ENCODE results near the gene TDO2.
"Not testable (repeated sequence)": the region's sequence is repeated elsewhere in the genome, so short reads cannot be mapped to it uniquely, and the experiment has no call there.

The TDO2 gene

DNA sequence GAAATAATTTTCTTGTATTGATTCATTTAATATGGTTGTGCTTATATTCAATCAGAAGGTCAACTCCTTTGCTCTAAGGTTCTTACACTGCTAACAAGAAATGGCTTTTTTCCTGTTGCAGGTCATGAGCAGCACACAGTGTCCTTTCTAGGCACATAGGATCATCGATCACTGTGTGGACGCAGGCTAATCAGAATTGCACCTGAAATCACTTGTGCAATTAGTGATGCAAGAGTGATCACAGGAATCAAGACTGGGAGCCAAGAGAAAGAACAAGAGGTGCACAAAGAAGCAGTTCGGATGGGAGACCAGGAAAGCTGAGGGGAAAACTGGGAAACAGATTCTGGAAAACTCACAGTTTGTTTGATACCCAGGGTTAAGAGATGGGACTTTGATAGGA is 21.1 kb downstream of the TDO2 start:
- Histone ChIP-seq H3K27ac (no peak overlapping the region), H3K27me3 (ENCODE audit: insufficient read depth, low read depth, severe bottlenecking) (no peaks in the 10 kb centered on the region), H3K9me3 (ENCODE audit: severe bottlenecking) (no peaks in the 10 kb centered on the region), H3K36me3 (no peaks in the 10 kb centered on the region), H3K4me3 (ENCODE audit: low read depth, low read length) (no peak overlapping the region)
- TF ChIP-seq, protein P1, sequence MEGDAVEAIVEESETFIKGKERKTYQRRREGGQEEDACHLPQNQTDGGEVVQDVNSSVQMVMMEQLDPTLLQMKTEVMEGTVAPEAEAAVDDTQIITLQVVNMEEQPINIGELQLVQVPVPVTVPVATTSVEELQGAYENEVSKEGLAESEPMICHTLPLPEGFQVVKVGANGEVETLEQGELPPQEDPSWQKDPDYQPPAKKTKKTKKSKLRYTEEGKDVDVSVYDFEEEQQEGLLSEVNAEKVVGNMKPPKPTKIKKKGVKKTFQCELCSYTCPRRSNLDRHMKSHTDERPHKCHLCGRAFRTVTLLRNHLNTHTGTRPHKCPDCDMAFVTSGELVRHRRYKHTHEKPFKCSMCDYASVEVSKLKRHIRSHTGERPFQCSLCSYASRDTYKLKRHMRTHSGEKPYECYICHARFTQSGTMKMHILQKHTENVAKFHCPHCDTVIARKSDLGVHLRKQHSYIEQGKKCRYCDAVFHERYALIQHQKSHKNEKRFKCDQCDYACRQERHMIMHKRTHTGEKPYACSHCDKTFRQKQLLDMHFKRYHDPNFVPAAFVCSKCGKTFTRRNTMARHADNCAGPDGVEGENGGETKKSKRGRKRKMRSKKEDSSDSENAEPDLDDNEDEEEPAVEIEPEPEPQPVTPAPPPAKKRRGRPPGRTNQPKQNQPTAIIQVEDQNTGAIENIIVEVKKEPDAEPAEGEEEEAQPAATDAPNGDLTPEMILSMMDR (IDR thresholded peaks at IDR 0.05; ENCODE audit: low read depth, low read length): no peak
- no peak for DNase-seq

DNA sequence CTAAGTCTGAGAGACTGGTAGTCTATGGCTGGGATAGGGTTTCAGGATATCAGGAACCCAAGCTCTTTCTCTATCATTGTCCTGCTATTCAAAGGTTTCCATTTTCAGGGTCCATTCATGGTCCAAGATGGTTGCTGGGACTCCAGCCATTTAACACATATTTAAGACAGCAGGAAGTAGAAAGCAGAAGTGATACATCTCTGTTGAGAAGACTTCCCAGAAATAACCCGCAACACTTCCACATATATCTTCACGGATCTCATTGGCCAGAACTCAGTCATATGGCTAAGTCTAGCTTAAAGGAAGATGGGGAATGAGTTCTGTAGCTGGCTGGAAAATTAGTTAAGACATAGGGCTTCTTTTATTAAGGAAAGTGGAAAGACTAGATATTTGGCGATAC is 26.3 kb downstream of the TDO2 start:
- Histone ChIP-seq H3K4me3 (ENCODE audit: low read depth, low read length) (no peak overlapping the region), H3K27ac (no peak overlapping the region), H3K27me3 (ENCODE audit: insufficient read depth, low read depth, severe bottlenecking) (no peaks in the 10 kb centered on the region), H3K36me3 (no peaks in the 10 kb centered on the region), H3K9me3 (ENCODE audit: severe bottlenecking) (no peaks in the 10 kb centered on the region)
- DNase-seq: no peak
- TF ChIP-seq, protein P1 (IDR thresholded peaks at IDR 0.05; ENCODE audit: low read depth, low read length): no peak

DNA sequence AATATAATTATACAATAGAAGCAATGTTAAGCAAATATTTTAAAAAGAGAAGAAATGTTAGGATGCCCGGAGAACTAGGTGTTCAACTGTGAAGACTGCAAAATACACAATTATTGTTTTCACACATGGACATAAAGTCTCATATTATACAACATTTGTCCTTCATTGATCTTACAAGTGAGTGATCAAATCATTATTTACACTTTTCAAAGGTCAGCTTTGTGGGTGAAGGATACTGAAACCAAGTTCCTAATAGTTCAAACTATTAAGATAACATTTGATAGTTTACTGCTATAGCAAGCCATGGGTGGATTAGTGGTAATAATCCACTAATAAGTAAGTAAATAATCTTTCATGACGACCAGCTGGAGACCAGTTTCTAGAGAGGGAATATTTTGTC is 26.8 kb downstream of the TDO2 start:
- no peak for DNase-seq
- TF ChIP-seq, protein P1 (IDR thresholded peaks at IDR 0.05; ENCODE audit: low read depth, low read length): no peak
- H3K9me3 ChIP-seq (ENCODE audit: severe bottlenecking): no peaks in the 10 kb centered on the region
- H3K36me3 ChIP-seq: no peaks in the 10 kb centered on the region
- no peak overlapping the region for H3K4me3 ChIP-seq (ENCODE audit: low read depth, low read length)
- H3K27ac ChIP-seq: no peak overlapping the region
- no peaks in the 10 kb centered on the region for H3K27me3 ChIP-seq (ENCODE audit: insufficient read depth, low read depth, severe bottlenecking)

DNA sequence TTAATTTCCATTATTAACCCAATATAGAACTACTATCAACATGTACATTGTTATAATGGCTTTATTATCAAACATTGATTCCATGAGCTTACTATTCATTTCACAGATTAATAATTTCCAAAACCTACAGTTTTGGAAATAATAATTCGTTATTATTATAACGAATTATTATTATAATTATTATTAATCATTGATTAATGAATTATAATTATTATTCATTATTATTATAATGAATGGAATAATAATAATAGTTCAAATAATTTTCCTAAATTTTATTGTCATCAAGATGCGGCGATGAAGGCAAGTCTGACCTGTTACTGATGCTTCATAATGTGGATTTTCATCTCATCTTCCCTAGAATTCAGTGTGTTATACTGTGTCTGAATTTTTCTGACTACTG is 28.1 kb downstream of the TDO2 start:
- no peaks in the 10 kb centered on the region for H3K9me3 ChIP-seq (ENCODE audit: severe bottlenecking)
- H3K27ac ChIP-seq: no peak overlapping the region
- H3K4me3 ChIP-seq (ENCODE audit: low read depth, low read length): no peak overlapping the region
- H3K27me3 ChIP-seq (ENCODE audit: insufficient read depth, low read depth, severe bottlenecking): no peaks in the 10 kb centered on the region
- TF ChIP-seq, protein P1 (IDR thresholded peaks at IDR 0.05; ENCODE audit: low read depth, low read length): no peak
- no peak for DNase-seq
- H3K36me3 ChIP-seq: no peaks in the 10 kb centered on the region

DNA sequence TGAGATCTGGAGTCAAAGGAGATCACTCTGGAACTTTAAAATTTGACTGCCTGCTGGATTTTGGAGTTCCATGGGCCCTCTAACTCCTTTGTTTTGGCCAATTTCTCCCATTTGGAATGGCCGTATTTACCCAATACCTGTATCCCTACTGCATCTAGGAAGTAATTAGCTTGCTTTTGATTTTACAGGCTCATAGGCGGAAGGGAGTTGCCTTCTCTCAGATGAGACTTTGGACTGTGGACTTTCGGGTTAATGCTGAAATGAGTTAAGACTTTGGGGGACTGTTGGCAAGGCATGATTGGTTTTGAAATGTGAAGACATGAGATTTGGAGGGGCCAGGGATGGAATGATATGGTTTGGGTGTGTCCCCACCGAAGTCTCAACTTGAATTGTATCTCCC is 31.1 kb downstream of the TDO2 start:
- not testable (repeated sequence) for H3K27me3 ChIP-seq (ENCODE audit: insufficient read depth, low read depth, severe bottlenecking); H3K36me3 ChIP-seq; H3K4me3 ChIP-seq (ENCODE audit: low read depth, low read length); H3K9me3 ChIP-seq (ENCODE audit: severe bottlenecking); H3K27ac ChIP-seq; DNase-seq

DNA sequence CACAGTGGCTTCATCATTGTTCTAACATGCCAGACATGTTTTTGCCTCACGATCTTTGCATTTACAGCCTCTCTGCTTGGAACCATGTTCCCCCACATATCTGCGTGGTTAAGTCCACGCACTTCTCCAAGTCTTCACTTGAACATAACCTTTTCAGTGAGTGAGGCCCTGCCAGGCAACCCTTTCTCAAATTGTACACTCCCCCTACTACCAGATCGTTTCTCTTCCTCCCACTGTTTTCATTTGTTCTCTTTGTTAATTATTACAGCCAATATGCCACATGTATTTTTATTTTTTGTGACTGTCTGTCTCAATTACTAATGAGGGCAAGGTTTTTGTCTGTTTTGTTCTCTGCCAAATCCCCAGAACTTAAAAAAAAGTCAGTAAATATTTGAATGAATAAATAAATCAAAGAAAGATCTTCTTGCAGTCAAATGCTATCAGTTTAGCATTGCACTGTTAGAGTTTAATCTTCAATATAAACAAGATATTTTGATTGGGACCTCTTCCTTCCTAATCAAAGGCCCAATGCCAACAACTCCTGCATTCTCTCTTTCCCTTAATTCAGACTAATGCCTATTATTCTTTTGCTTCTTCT is 32.0 kb downstream of the TDO2 start:
- TF ChIP-seq, protein P1 (IDR thresholded peaks at IDR 0.05; ENCODE audit: low read depth, low read length): no peak
- Histone ChIP-seq H3K36me3 (no peaks in the 10 kb centered on the region), H3K27me3 (ENCODE audit: insufficient read depth, low read depth, severe bottlenecking) (no peaks in the 10 kb centered on the region), H3K4me3 (ENCODE audit: low read depth, low read length) (no peak overlapping the region), H3K27ac (no peak overlapping the region), H3K9me3 (ENCODE audit: severe bottlenecking) (no peaks in the 10 kb centered on the region)
- no peak for DNase-seq

Measured in WERI-Rb-1 (cell line).